Activated CD8-positive, alpha-beta memory T cell treated with anti-CD3 and anti-CD28 coated beads, Interleukin-2, amount 10 ng/mL, durations not matched to agents 7 days and 5 days (primary cell): Measurements from ENCODE around the gene LRMDA. TPM values are rescaled to one million over a fixed set of nuclear protein-coding genes. Genes with fewer than 3 reads are reported as not detected.

Experiments
- ATAC-seq: fragments of 150-1000 bp; cut with Tn5 transposase; one replicate; pipeline ENCODE4 v1.10.0; 2021; ENCODE audit warnings: moderate library complexity
- CTCF ChIA-PET: fragments of 350-600 bp; sonication (Branson Sonifier 250); formaldehyde crosslinking; loops from one replicate; lab custom pipeline; 2021; ENCODE audit warnings: antibody characterized with exemption; lab: Charles Lee
- DNase-seq: peaks from one replicate; pipeline ENCODE4 v3.0.0-alpha.2; 2020
- H3K27ac Mint-ChIP-seq: one replicate; pipeline ENCODE4 v1.8.0; 2021; ENCODE audit warnings: mild to moderate bottlenecking, mixed read lengths
- H3K27me3 Mint-ChIP-seq: one replicate; pipeline ENCODE4 v1.8.0; 2021; ENCODE audit warnings: mixed read lengths
- H3K36me3 Mint-ChIP-seq: one replicate; pipeline ENCODE4 v1.8.0; 2021; ENCODE audit warnings: mild to moderate bottlenecking, mixed read lengths
- H3K4me1 Mint-ChIP-seq: one replicate; pipeline ENCODE4 v1.8.0; 2021; ENCODE audit warnings: mixed read lengths
- H3K4me3 Mint-ChIP-seq: one replicate; pipeline ENCODE4 v1.8.0; 2021; ENCODE audit warnings: mild to moderate bottlenecking, moderate library complexity, mixed read lengths
- H3K9me3 Mint-ChIP-seq: one replicate; pipeline ENCODE4 v1.8.0; 2022; ENCODE audit warnings: low read depth, mixed read lengths
- total RNA-seq, 2 experiments: library from RNA; stranded (reverse); gene quantifications; one replicate each; pipeline ENCODE4 v1.2.3, GENCODE V29; 2021

LRMDA gene
- total RNA-seq, 2 experiments from 2014 or later: not detected

- Mint-ChIP-seq H3K27me3 (no peaks in the 10 kb centered on the region), H3K36me3 (no peaks in the 10 kb centered on the region), H3K9me3 (no peaks in the 10 kb centered on the region), H3K27ac (no peak overlapping the region), H3K4me3 (no peak overlapping the region), H3K4me1 (no peaks in the 10 kb centered on the region)
- CTCF ChIA-PET: no interaction called here
- no peak for DNase-seq
- ATAC-seq: no peak
Observed at GRCh38 chr10:76086761-76087639, 655.6 kb downstream of the LRMDA start.

DNA sequence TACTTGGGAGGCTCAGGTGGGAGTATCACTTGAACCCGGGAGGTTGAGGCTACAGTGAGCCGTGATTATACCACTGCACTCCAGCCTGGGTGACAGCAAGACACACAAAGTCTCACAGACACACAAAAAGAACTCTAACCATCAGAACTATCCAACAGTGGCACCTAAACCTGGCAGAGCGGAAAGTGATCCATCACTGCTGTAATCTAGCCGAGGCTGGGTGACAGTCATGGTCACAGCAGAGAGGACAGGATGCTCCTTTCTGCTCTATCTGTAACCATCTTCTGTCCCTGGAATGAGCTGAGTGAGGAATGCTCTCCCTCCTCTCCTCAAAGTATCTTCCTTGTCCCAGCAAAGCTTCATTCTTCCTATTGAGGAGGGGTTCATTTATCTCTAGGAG is 656.6 kb downstream of the LRMDA start:
- Mint-ChIP-seq H3K9me3 (no peaks in the 10 kb centered on the region), H3K27ac (no peak overlapping the region), H3K4me3 (no peak overlapping the region), H3K27me3 (no peaks in the 10 kb centered on the region), H3K36me3 (no peaks in the 10 kb centered on the region), H3K4me1 (no peaks in the 10 kb centered on the region)
- CTCF ChIA-PET: no interaction called here
- ATAC-seq: no peak
- DNase-seq: no peak

- CTCF ChIA-PET: no interaction called here
- Mint-ChIP-seq H3K4me3 (no peak overlapping the region), H3K27me3 (no peaks in the 10 kb centered on the region), H3K4me1 (no peaks in the 10 kb centered on the region), H3K36me3 (no peaks in the 10 kb centered on the region), H3K9me3 (no peaks in the 10 kb centered on the region), H3K27ac (no peak overlapping the region)
- ATAC-seq: no peak
- DNase-seq: no peak
Observed at GRCh38 chr10:76088980-76089379, 657.6 kb downstream of the LRMDA start.

DNA sequence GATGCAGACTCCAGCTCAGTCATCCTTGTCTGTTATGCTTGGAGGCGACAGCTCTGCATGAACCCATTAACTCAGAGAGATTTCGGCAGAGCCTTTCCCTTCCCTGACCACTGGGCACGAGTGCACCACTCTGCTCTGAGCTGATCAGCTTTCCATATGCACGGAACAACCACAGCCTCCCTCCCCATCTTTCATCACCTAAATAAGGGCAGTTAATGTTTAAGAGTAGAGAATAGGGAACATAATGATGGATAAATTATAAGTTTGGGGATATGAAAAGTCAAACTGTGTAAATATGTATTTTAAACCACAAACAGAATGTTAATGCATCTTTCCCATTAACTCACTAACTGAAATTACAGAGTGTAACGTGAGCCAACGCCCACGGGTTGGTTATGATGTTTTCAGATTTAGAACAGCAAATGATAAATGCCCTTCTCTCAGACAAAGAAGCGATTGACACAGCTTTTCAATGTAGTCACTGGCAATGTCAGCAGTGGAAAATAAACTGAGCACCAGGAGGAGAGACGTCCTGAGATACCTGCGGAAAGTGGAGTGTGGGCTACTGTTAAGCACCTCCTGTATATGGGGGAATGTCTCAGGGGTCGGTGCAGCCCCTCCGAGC is 658.2 kb downstream of the LRMDA start:
- Mint-ChIP-seq H3K4me3 (no peak overlapping the region), H3K27ac (no peak overlapping the region), H3K27me3 (no peaks in the 10 kb centered on the region), H3K4me1 (no peaks in the 10 kb centered on the region), H3K9me3 (no peaks in the 10 kb centered on the region), H3K36me3 (no peaks in the 10 kb centered on the region)
- no peak for ATAC-seq
- no peak for DNase-seq
- CTCF ChIA-PET: no interaction called here

DNA sequence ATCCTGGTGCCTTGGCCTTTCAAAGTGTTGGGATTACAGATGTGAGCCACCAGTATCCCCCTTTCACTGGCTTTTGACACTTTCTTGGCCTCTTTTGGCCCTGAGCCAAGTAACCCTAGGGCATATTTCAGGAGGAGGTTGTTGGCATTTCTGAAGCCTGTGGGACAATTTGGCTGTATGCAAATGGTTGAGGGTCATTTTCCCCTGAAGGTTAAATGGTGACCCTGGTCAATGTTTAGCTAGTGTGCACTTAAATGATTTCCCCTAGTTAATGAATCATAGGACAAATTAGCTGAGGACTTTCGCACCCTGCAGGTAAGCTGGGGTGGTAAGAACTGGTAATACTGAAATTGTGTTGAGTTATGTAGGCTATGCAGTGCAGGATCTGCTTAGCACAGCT is 660.5 kb downstream of the LRMDA start:
- Mint-ChIP-seq H3K36me3 (no peaks in the 10 kb centered on the region), H3K27me3 (no peaks in the 10 kb centered on the region), H3K9me3 (no peaks in the 10 kb centered on the region), H3K27ac (no peak overlapping the region), H3K4me1 (no peaks in the 10 kb centered on the region), H3K4me3 (no peak overlapping the region)
- no peak for ATAC-seq
- CTCF ChIA-PET: no interaction called here
- DNase-seq: no peak

GRCh38 chr10:76106611-76107010 is 675.2 kb downstream of the LRMDA start:
- Mint-ChIP-seq H3K27ac (no peak overlapping the region), H3K36me3 (no peaks in the 10 kb centered on the region), H3K4me3 (no peak overlapping the region), H3K4me1 (no peaks in the 10 kb centered on the region), H3K9me3 (peaks cover 7% of the 10 kb centered on the region), H3K27me3 (no peaks in the 10 kb centered on the region)
- no peak for ATAC-seq
- CTCF ChIA-PET: no interaction called here
- no peak for DNase-seq

DNA sequence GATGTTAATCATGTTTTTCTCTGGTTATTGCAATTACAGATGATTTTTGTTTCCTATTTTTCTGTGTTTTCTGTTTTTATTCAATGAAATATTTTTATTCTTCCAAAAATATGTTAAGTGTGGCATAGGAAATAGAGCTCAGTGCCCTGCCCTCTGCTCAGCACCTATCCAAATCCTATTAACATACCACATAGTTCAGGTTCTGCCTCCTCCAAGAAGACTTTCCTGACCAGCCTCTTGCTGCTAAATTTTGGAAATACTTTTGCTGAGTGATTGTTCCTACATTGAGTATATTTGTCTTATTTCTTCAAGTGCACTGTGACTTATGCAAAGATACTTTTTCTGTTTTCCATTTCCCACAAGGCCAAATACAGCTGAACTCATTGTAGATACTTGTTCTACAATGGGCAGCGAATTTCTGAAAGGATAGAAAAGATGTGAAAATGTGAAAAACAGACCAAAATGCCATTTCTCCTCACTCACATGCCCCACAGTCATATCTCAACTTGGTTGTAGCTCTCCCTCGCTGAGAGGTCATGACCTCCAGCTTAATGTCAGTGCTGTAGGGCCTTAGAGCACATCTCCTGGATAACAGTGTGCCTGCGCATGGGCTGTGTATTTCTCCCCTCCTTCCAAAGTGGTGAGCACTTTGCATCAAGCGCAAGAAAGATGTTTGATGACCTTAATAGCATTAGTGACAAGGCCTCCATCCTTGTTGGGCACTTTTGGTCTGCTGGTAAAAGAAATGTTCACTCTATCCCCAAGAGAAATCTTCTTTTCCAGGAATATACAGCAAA is 677.3 kb downstream of the LRMDA start:
- Mint-ChIP-seq H3K4me3 (no peak overlapping the region), H3K27me3 (no peaks in the 10 kb centered on the region), H3K9me3 (peaks cover 7% of the 10 kb centered on the region), H3K36me3 (no peaks in the 10 kb centered on the region), H3K4me1 (no peaks in the 10 kb centered on the region), H3K27ac (no peak overlapping the region)
- DNase-seq (no peak), ATAC-seq (no peak)
- CTCF ChIA-PET: no interaction called here

DNA sequence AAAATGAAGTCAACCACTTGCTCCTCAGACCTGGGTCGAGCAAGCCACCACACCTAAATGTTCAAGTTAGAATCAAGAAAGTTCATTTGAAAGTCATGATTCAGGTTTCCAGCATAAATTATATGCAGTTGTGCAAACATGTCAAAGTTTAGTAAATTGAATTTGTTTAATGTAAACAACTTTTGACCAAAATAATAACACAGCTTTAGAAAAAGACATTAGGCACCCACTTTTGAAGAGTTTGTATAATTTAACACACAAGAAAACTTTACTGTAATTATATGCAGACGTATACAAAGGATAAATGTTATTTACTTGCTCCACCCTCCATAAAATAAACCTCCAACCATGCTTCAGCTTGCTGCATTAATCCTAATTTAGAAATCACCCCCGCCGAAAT is 680.0 kb downstream of the LRMDA start:
- CTCF ChIA-PET: no interaction called here
- Mint-ChIP-seq H3K27me3 (no peaks in the 10 kb centered on the region), H3K4me1 (no peaks in the 10 kb centered on the region), H3K36me3 (no peaks in the 10 kb centered on the region), H3K4me3 (no peak overlapping the region), H3K27ac (no peak overlapping the region), H3K9me3 (peaks cover 7% of the 10 kb centered on the region)
- DNase-seq: no peak
- ATAC-seq: no peak

DNA sequence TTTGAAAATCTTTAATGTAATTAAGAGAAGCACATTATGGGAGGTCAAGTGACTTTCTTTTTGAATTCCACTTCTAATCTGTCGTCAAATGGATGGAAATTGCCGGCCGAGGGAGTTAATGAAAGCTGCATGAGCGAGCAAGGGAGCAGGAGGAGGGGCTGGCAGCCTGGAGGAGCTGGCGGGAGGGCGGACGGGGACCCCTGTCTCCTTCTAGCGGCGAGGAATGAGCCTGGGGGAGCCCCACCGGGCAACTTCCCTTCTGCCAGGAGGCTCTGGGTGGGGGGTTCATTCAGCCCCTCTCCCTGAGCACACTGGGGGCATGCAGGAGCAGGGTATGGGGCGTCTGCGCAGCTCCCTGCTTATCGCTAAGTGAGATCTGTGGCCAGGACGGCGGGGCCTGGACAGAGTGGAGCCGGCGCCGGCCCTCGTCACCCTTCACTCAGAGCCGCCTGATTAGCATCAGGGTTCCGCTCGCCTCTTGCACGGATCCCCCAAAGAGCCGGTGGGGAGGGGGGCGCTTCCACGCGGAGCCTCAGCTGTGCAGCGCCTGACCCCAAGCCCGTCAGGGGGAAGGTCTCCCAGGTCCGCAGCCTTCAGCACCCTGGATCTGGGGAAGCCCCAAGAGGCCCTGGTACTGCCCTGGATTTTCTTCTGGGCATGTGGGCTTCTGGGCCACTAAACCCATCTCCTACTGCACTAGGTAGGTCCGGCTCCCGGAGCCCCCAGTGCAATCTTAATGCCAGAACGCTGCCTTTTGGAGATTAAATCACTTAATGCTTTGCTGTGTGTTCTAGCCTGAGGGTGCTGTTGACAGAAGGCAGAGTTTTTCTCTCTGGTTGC is 680.8 kb downstream of the LRMDA start:
- Mint-ChIP-seq H3K36me3 (no peaks in the 10 kb centered on the region), H3K9me3 (peaks cover 7% of the 10 kb centered on the region), H3K27me3 (no peaks in the 10 kb centered on the region), H3K27ac (no peak overlapping the region), H3K4me3 (no peak overlapping the region), H3K4me1 (no peaks in the 10 kb centered on the region)
- no peak for DNase-seq
- ATAC-seq: no peak
- CTCF ChIA-PET: no interaction called here

- Mint-ChIP-seq H3K27ac (no peak overlapping the region), H3K4me3 (no peak overlapping the region), H3K4me1 (no peaks in the 10 kb centered on the region), H3K27me3 (no peaks in the 10 kb centered on the region), H3K9me3 (peaks cover 7% of the 10 kb centered on the region), H3K36me3 (no peaks in the 10 kb centered on the region)
- DNase-seq (no peak), ATAC-seq (no peak)
- CTCF ChIA-PET: no interaction called here
Observed at GRCh38 chr10:76112826-76113150, 681.4 kb downstream of the LRMDA start.

- ATAC-seq (no peak), DNase-seq (no peak)
- Mint-ChIP-seq H3K4me1 (no peaks in the 10 kb centered on the region), H3K36me3 (no peaks in the 10 kb centered on the region), H3K9me3 (peaks cover 7% of the 10 kb centered on the region), H3K27me3 (no peaks in the 10 kb centered on the region), H3K27ac (no peak overlapping the region), H3K4me3 (no peak overlapping the region)
- CTCF ChIA-PET: no interaction called here
Observed at GRCh38 chr10:76113952-76114351, 682.5 kb downstream of the LRMDA start.

GRCh38 chr10:76114581-76115001 is 683.2 kb downstream of the LRMDA start:
- Mint-ChIP-seq H3K4me1 (no peaks in the 10 kb centered on the region), H3K9me3 (peaks cover 7% of the 10 kb centered on the region), H3K27me3 (no peaks in the 10 kb centered on the region), H3K36me3 (no peaks in the 10 kb centered on the region), H3K4me3 (no peak overlapping the region), H3K27ac (no peak overlapping the region)
- ATAC-seq (no peak), DNase-seq (no peak)
- CTCF ChIA-PET: no interaction called here

DNA sequence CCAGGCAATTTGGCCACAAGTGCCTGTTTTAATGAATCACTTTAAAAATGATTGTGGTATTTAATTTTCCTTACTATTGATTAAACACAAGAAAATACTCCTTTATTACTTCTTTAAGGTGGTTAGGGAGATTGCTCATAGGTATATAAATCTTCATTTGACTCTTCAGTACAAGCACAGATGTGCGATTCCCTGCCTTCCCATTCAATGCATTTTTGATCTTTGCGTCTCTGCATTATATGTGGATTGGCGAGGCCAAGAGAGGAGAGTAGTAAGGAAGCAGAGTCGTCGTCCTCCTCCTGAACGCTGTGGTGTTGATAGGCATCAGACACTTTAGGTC is 683.7 kb downstream of the LRMDA start:
- CTCF ChIA-PET: no interaction called here
- H3K4me3 Mint-ChIP-seq: no peak overlapping the region
- ATAC-seq (no peak), DNase-seq (no peak)
- no peak overlapping the region for H3K27ac Mint-ChIP-seq
- H3K36me3 Mint-ChIP-seq: no peaks in the 10 kb centered on the region
- no peaks in the 10 kb centered on the region for H3K27me3 Mint-ChIP-seq
- no peaks in the 10 kb centered on the region for H3K4me1 Mint-ChIP-seq
- H3K9me3 Mint-ChIP-seq: peaks cover 7% of the 10 kb centered on the region
